KMS-11 (cell line): Measurements from ENCODE around the gene FOXF2.

Experiments
- H2AFZ ChIP-seq: fragments of 200-600 bp; sonication (generic); 2 replicates; pipeline ENCODE4 v1.6.1; 2016; ENCODE audit warnings: antibody characterized with exemption, mixed run types, low read depth
- H3K27ac ChIP-seq: fragments of 200-600 bp; sonication (generic); 2 replicates; pipeline ENCODE4 v1.6.1; 2016; ENCODE audit warnings: mild to moderate bottlenecking, mixed run types
- H3K27me3 ChIP-seq: fragments of 200-600 bp; sonication (generic); 2 replicates; pipeline ENCODE4 v1.6.1; 2017; ENCODE audit warnings: mild to moderate bottlenecking, low read depth, mixed run types, moderate library complexity; ENCODE audit not compliant: insufficient read depth
- H3K36me3 ChIP-seq: fragments of 200-600 bp; sonication (generic); 2 replicates; pipeline ENCODE4 v1.6.1; 2017; ENCODE audit warnings: mild to moderate bottlenecking, mixed run types; ENCODE audit not compliant: insufficient read depth
- H3K4me1 ChIP-seq: fragments of 200-600 bp; sonication (generic); 2 replicates; pipeline ENCODE4 v1.6.1; 2016; ENCODE audit warnings: mild to moderate bottlenecking, low read depth, mixed run types; ENCODE audit not compliant: poor library complexity, severe bottlenecking
- H3K4me2 ChIP-seq: fragments of 200-600 bp; sonication (generic); 2 replicates; pipeline ENCODE4 v1.7.0; 2016; ENCODE audit warnings: mild to moderate bottlenecking, mixed run types
- H3K4me3 ChIP-seq: fragments of 200-600 bp; sonication (generic); IDR thresholded peaks from 2 replicates; pipeline ENCODE4 v1.6.1; 2017; ENCODE audit warnings: low read depth, low read length, mixed read lengths; ENCODE audit not compliant: insufficient read depth
- H3K79me2 ChIP-seq: fragments of 200-600 bp; sonication (generic); 2 replicates; pipeline ENCODE4 v1.6.1; 2016; ENCODE audit warnings: low read depth, mixed run types; ENCODE audit not compliant: insufficient read depth
- H3K9ac ChIP-seq: fragments of 200-600 bp; sonication (generic); 2 replicates; pipeline ENCODE4 v1.6.1; 2016; ENCODE audit warnings: mild to moderate bottlenecking, mixed run types
- H4K20me1 ChIP-seq: fragments of 200-600 bp; sonication (generic); 2 replicates; pipeline ENCODE4 v1.6.1; 2016; ENCODE audit warnings: mild to moderate bottlenecking, mixed run types; ENCODE audit not compliant: insufficient read depth
- TF ChIP-seq, protein P1 (sequence below): fragments of 200-600 bp; sonication (generic); conservative IDR thresholded peaks from 2 replicates; pipeline ENCODE4 v1.6.1; 2017; ENCODE audit warnings: low read depth, mild to moderate bottlenecking, antibody characterized with exemption, low read length, moderate library complexity, mixed read lengths

FOXF2 gene

DNA sequence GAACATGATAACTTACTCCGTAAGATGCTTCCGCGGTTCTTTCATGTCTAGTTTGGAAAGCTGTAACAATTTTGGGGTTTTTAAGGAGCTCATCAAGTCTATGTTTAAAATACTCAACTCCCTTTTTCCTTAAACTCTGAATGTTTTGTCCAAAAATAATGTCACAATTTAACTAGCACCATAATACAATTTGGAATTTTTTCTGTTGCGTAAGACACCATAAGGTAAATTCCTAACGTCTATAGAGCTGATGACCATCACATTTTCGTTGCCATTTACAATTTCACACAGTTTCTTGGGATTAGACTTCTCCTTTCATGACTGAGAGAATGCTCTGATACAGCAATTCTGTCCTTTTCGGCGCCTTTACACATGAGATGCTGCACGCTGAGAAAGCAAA, 26.7 kb upstream of the FOXF2 start:
- H3K79me2 ChIP-seq, result no peaks in the 10 kb centered on the region
- no peaks in the 10 kb centered on the region for H3K4me1 ChIP-seq
- no peak overlapping the region for H3K4me3 ChIP-seq
- TF ChIP-seq, protein P1, sequence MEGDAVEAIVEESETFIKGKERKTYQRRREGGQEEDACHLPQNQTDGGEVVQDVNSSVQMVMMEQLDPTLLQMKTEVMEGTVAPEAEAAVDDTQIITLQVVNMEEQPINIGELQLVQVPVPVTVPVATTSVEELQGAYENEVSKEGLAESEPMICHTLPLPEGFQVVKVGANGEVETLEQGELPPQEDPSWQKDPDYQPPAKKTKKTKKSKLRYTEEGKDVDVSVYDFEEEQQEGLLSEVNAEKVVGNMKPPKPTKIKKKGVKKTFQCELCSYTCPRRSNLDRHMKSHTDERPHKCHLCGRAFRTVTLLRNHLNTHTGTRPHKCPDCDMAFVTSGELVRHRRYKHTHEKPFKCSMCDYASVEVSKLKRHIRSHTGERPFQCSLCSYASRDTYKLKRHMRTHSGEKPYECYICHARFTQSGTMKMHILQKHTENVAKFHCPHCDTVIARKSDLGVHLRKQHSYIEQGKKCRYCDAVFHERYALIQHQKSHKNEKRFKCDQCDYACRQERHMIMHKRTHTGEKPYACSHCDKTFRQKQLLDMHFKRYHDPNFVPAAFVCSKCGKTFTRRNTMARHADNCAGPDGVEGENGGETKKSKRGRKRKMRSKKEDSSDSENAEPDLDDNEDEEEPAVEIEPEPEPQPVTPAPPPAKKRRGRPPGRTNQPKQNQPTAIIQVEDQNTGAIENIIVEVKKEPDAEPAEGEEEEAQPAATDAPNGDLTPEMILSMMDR, result no peak
- no peak overlapping the region for H2AFZ ChIP-seq
- H3K36me3 ChIP-seq, result no peaks in the 10 kb centered on the region
- no peaks in the 10 kb centered on the region for H3K27me3 ChIP-seq
- no peak overlapping the region for H3K4me2 ChIP-seq
- H3K9ac ChIP-seq, result no peak overlapping the region
- no peak overlapping the region for H3K27ac ChIP-seq
- no peaks in the 10 kb centered on the region for H4K20me1 ChIP-seq

DNA sequence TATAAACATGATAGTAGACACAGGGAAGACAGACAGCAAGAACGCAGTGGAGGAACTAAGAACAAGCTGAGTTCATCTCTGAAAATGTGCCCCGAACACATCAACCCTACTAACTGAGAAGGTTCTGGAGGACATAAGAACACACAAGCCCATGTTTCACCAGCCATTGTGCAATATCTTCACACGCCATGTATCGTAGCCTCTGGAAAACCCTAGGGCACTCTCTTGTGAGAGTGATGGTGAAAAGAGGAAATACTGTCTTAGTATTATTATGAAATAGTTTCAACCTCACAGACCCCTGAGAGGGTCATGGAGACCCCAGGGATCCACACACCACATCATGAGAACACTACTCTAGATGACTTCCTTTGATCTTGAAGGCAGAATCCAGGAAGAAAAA, 26.1 kb upstream of the FOXF2 start:
- TF ChIP-seq, protein P1, result no peak
- Histone ChIP-seq H3K27ac (no peak overlapping the region), H3K4me3 (no peak overlapping the region), H3K36me3 (no peaks in the 10 kb centered on the region), H3K9ac (no peak overlapping the region), H2AFZ (no peak overlapping the region), H3K79me2 (no peaks in the 10 kb centered on the region), H4K20me1 (no peaks in the 10 kb centered on the region), H3K4me2 (no peak overlapping the region), H3K27me3 (no peaks in the 10 kb centered on the region), H3K4me1 (no peaks in the 10 kb centered on the region)

GRCh38 chr6:1363729-1364572, 25.4 kb upstream of the FOXF2 start:
- Histone ChIP-seq H3K79me2 (no peaks in the 10 kb centered on the region), H3K4me3 (no peak overlapping the region), H4K20me1 (no peaks in the 10 kb centered on the region), H3K27me3 (no peaks in the 10 kb centered on the region), H3K4me1 (no peaks in the 10 kb centered on the region), H3K9ac (no peak overlapping the region), H3K4me2 (no peak overlapping the region), H3K36me3 (no peaks in the 10 kb centered on the region), H2AFZ (no peak overlapping the region), H3K27ac (no peak overlapping the region)
- TF ChIP-seq, protein P1, result no peak

DNA sequence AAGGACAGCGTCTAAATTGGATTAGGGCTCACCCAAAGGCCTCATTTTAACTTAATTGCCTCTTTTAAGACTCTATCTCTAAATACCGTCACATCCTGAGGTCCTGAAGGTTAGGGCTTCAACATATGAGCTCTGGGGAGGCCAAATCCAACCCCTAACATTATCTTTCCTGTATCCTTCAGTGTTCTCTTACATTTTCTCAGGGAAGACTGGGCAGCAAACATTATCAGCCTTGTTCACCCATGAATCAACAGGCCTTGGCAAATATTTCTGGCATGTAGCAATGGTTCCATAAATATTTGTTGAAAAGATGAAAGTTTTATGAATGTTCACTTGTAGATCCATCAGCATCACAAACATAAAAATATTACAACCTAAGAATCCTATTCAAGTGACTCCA, 24.6 kb upstream of the FOXF2 start:
- TF ChIP-seq, protein P1, result no peak
- Histone ChIP-seq H3K27ac (no peak overlapping the region), H3K4me1 (no peaks in the 10 kb centered on the region), H3K4me2 (no peak overlapping the region), H3K79me2 (no peaks in the 10 kb centered on the region), H3K36me3 (no peaks in the 10 kb centered on the region), H4K20me1 (no peaks in the 10 kb centered on the region), H3K4me3 (no peak overlapping the region), H2AFZ (no peak overlapping the region), H3K27me3 (no peaks in the 10 kb centered on the region), H3K9ac (no peak overlapping the region)
